Stomach (tissue), 4 donors: ENCODE measurements around the gene ITGA1.

Source experiments
- CTCF ChIP-seq, 7 experiments: fragments of 450-650 bp in 4 of 7; fragments of 200-600 bp in 3 of 7; sonication (generic) in 3 of 7; IDR thresholded peaks; one replicate each; pipeline ENCODE4 v1.5.1; 2016 to 2019; ENCODE audit warnings: antibody characterized with exemption in 7 of 7, control low read depth in 2 of 7, mild to moderate bottlenecking in 1 of 7
- EP300 ChIP-seq: sonication (generic); formaldehyde crosslinking; IDR thresholded peaks from one replicate; pipeline ENCODE4 v1.6.1; 2017; ENCODE audit warnings: antibody characterized with exemption
- POLR2AphosphoS5 ChIP-seq, 3 donors: sonication (generic); formaldehyde crosslinking; IDR thresholded peaks; one replicate each; pipeline ENCODE4 v1.6.1; 2016; ENCODE audit warnings: antibody characterized with exemption in 3 of 3

- TF ChIP-seq EP300: no peak
- no peak for TF ChIP-seq CTCF (IDR thresholded peaks at IDR 0.05)
- no peak for TF ChIP-seq POLR2AphosphoS5 (IDR thresholded peaks at IDR 0.05)
These were observed 97.9 kb downstream of the ITGA1 start for GRCh38 chr5:52885614-52886013.
